Nephron (organoid): ENCODE results near the gene GFOD2.

Experiments used
- H3K27ac Mint-ChIP-seq, 3 experiments: 2 replicates each; pipeline ENCODE4 v1.8.0; 2020; ENCODE audit warnings: mixed read lengths in 3 of 3, mild to moderate bottlenecking in 2 of 3, moderate library complexity in 1 of 3
- H3K27me3 Mint-ChIP-seq: 2 replicates; pipeline ENCODE4 v1.8.0; 2021; ENCODE audit warnings: low read depth, mild to moderate bottlenecking, moderate library complexity, mixed read lengths
- H3K36me3 Mint-ChIP-seq: 2 replicates; pipeline ENCODE4 v1.8.0; 2020; ENCODE audit warnings: low read depth, mixed read lengths
- H3K4me1 Mint-ChIP-seq: 2 replicates; pipeline ENCODE4 v1.8.0; 2020; ENCODE audit warnings: mixed read lengths
- H3K4me3 Mint-ChIP-seq, 3 experiments: 2 replicates each; pipeline ENCODE4 v1.8.0; 2020; ENCODE audit warnings: mild to moderate bottlenecking in 3 of 3, mixed read lengths in 3 of 3, moderate library complexity in 2 of 3
- H3K9me3 Mint-ChIP-seq: 2 replicates; pipeline ENCODE4 v1.8.0; 2020; ENCODE audit warnings: mixed read lengths
- TF ChIP-seq, protein P1 (sequence below), 3 experiments: fragments of 200-600 bp; sonication (generic); IDR thresholded peaks; one replicate each; pipeline ENCODE4 v1.5.0; 2021; ENCODE audit warnings: antibody characterized with exemption in 3 of 3; ENCODE audit not compliant: unreplicated experiment in 3 of 3

Gene GFOD2

DNA sequence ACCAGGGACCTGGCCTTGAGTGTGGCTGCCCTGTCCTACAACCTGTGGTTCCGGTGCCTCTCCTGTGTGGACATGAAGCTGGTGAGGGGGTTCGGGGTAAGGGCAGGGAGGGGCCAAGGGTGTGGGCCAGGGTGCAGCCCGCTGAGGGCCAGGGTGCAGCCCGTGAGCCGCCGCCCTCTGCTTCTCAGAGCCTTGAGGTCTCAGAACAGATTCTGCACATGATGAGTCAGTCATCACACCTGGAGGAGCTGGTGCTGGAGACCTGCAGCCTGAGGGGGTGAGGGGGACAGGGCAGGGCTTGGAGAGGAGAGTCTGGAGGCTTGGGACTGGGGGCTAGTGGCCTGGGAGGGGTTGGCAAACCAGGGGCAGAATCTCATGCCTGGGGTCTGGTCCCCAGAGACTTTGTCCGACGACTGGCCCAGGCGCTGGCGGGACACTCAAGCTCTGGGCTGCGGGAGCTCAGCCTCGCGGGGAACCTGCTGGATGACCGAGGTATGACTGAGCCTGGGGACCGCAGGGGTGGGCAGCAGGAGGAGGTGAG lies 71.9 kb downstream of the GFOD2 start:
- H3K27ac Mint-ChIP-seq: no peak overlapping the region
- no peak overlapping the region for H3K4me3 Mint-ChIP-seq
- H3K27me3 Mint-ChIP-seq: peaks cover 60% of the 10 kb centered on the region
- no peaks in the 10 kb centered on the region for H3K9me3 Mint-ChIP-seq
- H3K4me1 Mint-ChIP-seq: no peaks in the 10 kb centered on the region
- H3K36me3 Mint-ChIP-seq: no peaks in the 10 kb centered on the region
- TF ChIP-seq, protein P1, sequence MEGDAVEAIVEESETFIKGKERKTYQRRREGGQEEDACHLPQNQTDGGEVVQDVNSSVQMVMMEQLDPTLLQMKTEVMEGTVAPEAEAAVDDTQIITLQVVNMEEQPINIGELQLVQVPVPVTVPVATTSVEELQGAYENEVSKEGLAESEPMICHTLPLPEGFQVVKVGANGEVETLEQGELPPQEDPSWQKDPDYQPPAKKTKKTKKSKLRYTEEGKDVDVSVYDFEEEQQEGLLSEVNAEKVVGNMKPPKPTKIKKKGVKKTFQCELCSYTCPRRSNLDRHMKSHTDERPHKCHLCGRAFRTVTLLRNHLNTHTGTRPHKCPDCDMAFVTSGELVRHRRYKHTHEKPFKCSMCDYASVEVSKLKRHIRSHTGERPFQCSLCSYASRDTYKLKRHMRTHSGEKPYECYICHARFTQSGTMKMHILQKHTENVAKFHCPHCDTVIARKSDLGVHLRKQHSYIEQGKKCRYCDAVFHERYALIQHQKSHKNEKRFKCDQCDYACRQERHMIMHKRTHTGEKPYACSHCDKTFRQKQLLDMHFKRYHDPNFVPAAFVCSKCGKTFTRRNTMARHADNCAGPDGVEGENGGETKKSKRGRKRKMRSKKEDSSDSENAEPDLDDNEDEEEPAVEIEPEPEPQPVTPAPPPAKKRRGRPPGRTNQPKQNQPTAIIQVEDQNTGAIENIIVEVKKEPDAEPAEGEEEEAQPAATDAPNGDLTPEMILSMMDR (IDR thresholded peaks at IDR 0.05; ENCODE audit: unreplicated experiment in 3 of 3): no peak

DNA sequence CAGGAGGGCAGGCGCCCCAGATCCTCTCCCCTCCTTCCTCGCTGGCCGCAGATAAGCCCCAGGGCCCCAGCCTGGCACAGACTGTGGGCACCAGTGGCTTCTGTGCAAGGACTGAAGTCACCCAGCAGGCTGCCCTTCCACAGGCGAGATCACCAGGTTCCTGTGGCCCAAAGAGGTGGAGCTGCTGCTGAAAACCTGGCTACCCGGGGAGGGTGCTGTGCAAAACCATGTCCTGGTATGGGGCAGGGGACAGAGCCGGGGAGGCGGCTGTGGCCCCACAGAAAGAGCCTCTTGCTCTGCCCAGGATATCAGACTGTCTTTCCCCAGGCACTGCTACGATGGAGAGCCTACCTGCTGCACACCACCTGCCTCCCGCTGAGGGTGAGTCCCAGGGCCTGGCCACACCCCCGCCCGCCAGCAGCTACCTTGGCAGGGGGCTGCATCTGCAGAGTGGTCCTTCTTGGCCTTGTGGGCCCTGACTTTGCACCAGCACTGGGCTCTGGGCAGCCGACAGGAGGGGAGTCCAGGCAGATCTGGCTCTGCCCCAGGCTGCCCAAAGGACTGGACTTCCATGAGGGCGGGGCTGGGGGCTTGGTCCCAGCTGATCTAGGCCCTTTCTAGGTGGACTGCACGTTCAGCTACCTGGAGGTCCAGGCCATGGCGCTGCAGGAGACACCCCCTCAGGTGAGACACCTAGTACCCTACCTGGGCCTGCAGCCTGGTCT lies 73.6 kb downstream of the GFOD2 start:
- Mint-ChIP-seq H3K4me3 (peak overlapping the region in 1 of 3 experiments; percentile 40), H3K27me3 (peaks cover 44% of the 10 kb centered on the region), H3K9me3 (no peaks in the 10 kb centered on the region), H3K4me1 (no peaks in the 10 kb centered on the region), H3K36me3 (no peaks in the 10 kb centered on the region), H3K27ac (no peak overlapping the region)
- TF ChIP-seq, protein P1 (IDR thresholded peaks at IDR 0.05; ENCODE audit: unreplicated experiment in 3 of 3): no peak

DNA sequence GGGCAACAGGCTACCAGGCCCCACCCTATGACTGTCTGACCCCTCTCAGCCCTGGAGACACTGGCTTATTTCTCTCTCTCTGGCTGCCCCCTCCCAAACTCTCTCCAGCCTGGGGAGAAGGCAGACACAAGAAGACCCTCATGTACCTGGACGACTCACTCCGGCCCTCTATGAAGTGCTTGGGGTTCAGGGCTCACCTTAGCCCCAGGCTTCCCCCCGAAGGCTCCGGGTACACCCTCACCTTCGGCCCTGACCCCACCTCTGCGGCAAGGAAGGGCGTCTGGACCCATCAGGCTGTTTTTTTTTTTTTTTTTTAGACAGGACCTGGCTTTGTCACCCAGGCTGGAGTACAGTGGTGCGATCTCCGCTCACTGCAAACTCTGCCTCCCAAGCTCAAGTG lies 75.1 kb downstream of the GFOD2 start:
- H3K27ac Mint-ChIP-seq: no peak overlapping the region
- H3K36me3 Mint-ChIP-seq: peaks cover 10% of the 10 kb centered on the region
- TF ChIP-seq, protein P1 (IDR thresholded peaks at IDR 0.05; ENCODE audit: unreplicated experiment in 3 of 3): no peak
- no peak overlapping the region for H3K4me3 Mint-ChIP-seq
- H3K9me3 Mint-ChIP-seq: no peaks in the 10 kb centered on the region
- no peaks in the 10 kb centered on the region for H3K4me1 Mint-ChIP-seq
- peaks cover 34% of the 10 kb centered on the region for H3K27me3 Mint-ChIP-seq

DNA sequence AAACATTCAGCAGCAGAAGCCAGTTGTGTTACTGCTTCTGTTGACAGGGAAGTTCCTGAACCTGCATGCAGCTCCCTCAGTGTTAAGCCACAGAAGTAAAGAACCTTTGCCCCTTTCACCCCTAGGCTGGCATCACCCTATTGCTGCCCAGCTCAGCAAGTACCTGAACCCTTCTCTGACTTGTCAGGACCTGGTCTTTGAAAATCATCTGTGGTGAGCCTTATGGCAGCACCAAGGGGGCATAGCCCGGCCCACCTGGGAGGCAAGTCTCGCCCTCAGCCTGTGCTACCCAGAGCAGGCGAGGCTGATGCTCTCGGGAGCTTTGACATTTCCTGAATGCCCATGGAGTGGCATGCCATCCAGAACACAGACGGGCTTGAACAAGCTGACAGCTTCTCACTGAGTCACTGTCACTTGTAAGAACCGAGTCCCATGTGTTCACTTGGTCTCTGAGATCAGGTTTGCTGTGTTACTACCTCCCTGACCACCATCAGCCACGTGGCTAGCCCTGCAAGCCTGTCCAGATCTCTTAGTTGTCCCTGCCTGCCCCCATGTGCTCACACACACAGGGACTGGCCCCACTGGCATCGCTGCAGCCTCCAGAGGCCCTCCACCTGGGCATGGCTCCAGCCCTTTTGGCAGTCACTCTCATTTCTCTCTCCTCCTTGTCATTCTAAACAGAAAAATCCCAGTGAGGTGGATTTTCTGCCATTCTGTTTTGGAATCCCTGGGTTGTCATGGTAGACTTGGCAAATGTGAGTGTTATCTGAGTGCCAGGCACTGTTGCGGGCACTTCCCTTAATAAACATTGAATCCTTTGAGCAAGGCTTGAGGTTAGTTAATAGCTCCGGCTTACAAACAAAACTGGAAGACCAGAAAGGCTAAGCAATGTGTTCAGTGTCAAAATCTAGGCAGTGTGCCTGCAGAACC lies 77.1 kb downstream of the GFOD2 start:
- H3K36me3 Mint-ChIP-seq: peaks cover 23% of the 10 kb centered on the region
- H3K4me1 Mint-ChIP-seq: no peaks in the 10 kb centered on the region
- no peak overlapping the region for H3K4me3 Mint-ChIP-seq
- TF ChIP-seq, protein P1 (IDR thresholded peaks at IDR 0.05; ENCODE audit: unreplicated experiment in 3 of 3): no peak
- H3K27ac Mint-ChIP-seq: no peak overlapping the region
- H3K9me3 Mint-ChIP-seq: no peaks in the 10 kb centered on the region
- peaks cover 29% of the 10 kb centered on the region for H3K27me3 Mint-ChIP-seq

DNA sequence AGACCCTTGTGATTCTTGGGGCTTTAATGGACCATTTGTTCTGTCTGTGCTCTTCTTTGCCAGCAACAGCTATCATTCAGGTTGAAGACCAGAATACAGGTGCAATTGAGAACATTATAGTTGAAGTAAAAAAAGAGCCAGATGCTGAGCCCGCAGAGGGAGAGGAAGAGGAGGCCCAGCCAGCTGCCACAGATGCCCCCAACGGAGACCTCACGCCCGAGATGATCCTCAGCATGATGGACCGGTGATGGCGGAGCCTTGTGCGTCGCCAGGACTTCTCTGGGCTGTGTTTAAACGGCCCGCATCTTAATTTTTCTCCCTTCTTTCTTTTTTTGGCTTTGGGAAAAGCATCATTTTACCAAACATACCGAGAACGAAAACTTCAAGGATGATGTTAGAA lies 81.5 kb downstream of the GFOD2 start:
- Mint-ChIP-seq H3K4me1 (peaks cover under 1% of the 10 kb centered on the region), H3K4me3 (no peak overlapping the region), H3K9me3 (no peaks in the 10 kb centered on the region), H3K27me3 (no peaks in the 10 kb centered on the region), H3K36me3 (peaks cover 43% of the 10 kb centered on the region), H3K27ac (no peak overlapping the region)
- TF ChIP-seq, protein P1 (IDR thresholded peaks at IDR 0.05; ENCODE audit: unreplicated experiment in 3 of 3): no peak
